Effector CD4-positive, alpha-beta T cell (primary cell): Measurements from ENCODE around the gene ZNF518B.

Experiments
- DNase-seq: peaks from one replicate; pipeline ENCODE4 v3.0.0-alpha.2; 2020
- total RNA-seq: gene quantifications from one replicate; lab custom pipeline; 2026; lab: John Stamatoyannopoulos, UW

The ZNF518B gene, protein sequence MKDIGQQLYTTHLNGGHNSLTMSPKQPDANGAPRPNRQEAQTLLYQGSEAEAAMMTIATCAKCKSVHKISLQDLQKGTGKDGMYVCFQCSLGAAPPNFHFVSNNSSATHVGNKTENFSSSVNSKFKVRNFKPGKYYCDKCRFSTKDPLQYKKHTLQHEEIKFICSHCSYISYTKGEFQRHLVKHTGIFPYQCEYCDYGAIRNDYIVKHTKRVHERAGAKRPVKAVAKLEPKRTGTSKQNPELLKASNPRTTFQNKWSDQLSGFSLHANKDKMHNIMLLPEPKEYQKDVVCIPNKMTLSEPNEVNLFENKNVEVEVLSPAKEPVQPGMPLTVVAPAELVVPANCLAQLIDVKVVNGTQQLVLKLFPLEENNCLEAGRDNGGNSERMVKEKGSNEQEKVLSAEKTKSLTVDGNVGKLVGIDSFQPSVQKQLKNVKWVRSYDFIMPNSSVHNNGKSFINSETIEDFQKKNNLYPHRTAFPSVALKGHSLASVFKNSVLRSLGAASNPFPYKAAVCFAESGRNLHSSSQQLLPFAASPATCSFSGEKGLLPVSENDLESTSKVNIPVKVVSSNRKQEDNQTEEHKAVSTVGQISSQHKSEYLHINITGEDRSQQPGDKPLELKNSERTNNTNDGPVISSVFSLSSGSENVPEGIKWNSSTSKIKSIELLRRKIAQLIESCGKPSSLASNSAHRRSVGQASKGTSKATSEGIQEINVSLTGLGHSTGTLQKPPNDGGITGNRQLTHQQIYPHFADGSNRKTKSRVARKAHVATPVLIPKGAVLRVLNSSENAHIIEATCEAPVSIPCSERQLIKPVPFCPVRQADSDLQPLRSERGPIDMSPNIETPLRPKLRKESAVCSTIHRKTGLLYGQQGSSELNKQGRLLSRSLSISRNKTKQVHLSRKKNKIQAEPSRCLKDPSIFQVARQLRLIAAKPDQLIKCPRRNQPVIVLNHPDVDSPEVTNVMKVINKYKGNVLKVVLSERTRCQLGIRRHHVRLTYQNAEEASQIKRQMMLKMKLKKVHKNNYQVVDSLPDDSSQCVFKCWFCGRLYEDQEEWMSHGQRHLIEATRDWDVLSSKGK
- 48.0 reads per million, percentile 67 among the genes with 10 or more reads in this experiment for total RNA-seq

DNA sequence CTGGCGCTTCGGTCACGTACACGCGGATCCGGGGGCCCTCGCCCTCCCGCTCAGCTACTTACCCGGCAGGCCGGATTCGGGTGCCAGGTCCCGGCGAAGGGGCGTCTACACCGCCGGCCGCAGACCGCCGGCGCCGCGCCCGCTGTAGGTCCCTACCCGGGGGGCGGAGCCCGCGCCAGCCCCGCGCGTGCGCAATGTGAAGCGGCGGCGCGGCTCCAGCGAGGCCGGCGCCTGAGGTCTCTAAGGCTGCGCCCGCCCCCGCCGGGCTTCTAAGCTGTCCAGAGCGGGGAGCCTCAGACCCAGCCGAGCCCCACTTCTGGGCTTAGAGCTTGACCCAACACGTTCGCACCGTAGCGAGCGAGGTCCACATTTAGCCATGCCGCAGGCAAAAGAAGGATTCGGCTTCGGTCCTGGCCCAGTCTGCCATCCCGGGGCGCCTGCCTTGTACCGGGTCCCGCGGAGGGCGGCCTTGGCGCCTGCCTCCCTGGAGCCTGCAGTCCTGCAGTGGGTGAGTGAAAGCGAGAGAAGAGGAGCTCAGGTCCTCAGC lies at the start of gene ZNF518B:
ZNF518B (minus strand) TSS at position 172 of the 547 bp plus-strand sequence. CDS start 11,098 bp downstream, outside the sequence.
- DNase-seq: peak; percentile 64

DNA sequence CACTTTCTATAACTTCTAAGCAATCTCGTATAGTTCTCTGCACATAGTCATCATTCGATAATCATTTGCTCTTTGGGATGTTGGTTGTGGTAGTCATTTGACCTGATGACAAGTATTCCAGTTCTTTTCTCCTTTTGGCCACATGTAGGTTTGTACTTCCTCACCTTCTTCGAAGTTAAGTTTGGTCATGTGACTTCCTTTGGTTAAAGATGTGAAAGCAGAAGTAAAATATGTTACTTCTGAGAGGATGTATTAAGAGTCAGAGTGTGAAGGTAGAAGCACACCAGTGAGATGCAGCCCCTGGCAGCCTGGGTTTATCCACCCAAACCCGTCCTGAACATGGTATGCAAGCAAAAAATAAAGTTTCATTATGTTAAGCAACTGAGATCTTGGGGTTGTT lies 48.9 kb upstream of the ZNF518B start:
- no peak for DNase-seq

DNA sequence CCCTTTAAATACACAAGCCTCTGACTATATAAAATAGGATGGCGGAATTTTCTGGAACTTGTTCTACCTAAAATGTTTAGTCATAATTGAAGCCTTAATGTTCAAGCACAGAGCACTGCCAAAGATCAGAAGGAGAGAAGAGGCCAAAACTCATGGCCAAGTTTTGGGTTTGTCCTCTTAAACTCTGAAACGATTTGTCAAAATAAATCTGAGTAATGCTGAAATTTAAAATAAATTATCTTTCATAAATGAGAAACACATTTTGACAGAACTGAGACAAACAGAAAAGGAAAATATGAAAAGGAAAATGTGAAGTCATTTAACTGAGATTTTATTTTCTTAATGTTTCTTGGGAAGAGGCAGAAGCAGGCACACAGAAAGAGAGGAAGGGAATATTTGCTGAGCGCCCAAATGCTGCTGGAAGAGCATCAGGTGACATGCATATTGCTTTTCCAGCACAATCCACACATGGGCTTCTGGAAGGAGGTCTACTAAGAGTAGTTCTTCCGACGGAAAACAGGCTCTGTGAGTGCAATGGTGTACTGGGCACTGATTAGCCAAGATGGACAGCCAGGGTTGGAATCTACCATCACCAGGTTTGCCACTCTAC lies 47.4 kb upstream of the ZNF518B start:
- DNase-seq: no peak

DNA sequence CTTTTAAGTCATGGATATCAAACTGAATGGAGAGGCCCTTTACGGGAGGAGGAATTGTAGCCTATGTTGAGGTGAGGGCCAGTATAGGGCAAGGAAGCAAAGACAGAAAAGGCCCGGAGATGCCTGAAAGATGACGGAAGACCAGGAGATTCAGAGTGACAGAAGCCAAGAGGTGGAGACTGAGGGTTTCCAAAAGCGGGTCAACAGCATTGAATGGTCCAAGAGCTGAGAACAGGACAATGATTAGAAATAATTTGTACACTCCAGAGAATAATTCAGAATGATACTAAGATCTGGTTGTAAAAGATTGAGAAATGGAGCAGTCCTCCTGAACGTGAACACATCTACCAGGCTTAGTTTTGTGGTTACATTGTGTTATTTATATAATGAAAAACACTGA lies 45.5 kb upstream of the ZNF518B start:
- DNase-seq: no peak

DNA sequence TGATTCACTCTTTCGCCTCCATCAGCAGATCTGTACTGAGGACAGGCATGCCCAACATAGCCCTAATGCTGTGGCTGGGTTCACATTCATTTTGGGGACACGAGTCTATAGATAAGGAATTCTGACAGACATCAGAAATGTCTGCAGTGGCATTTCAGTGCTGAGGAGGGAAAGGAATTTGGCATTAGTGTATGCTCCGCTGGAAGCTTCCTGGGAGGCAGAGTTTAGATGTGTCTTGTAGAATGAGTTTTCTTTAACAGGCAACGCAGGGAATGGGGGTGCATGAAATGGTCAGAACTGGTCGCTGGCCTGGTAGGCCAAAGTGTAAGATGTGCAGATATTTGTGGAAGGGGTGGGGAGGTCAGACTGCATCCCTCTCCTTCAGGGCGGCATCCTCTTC lies 43.5 kb upstream of the ZNF518B start:
- no peak for DNase-seq

DNA sequence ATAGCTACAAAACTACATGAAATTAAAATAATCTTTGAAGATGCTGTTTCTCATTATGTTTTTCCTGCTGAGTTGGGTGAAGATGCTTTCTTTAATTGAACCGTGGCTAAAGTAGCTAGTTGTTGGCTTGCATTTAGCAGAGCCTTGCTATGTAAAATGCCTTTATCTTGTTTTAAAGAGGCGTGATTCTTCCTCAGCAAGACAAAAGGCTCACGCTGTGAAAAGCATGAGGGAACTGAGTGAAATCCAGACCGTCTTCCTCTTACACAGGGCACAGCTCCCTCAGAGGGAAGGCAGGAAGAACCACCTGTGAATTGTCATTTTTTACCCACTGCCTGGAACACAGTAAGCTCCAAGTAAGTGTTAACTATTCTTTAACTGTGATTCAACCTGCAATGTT lies 39.0 kb upstream of the ZNF518B start:
- DNase-seq: no peak

DNA sequence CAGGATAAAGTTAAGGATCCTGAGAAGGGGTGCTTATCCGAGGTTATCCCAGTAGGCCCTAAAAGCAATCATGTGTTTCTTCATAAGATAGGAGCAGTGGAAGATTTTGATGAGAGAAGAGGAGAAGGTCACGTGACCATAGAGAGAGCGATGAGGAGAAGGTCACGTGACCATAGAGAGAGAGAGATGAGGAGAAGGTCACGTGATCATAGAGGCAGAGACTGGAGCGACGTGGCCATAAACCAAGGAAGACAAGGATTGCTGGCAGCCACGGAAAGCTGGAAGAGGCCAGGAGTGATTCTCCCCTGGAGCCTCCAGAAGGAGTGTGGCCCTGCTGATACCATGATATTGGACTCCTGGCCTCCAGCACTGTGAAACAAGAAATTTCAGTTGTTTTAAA lies 38.4 kb upstream of the ZNF518B start:
- DNase-seq: no peak

DNA sequence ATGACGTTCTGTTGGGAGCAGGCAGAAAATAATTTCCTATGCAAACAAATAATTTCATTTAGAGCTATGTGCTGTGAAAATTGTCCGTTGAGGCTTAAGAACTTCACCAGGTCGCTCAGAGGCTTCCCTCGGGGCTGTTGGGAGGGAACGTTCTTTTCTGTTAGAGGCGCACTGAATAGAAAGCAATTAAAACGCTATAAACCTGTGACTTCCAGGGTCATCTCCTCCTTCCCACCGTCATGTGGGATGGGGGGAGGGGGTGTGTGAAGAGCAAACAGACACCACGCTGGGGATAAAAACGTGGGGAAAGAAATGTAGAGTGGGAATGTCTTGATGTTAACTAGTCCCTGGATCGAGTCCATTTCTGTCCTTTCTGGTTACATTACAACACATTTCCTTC lies 35.2 kb upstream of the ZNF518B start:
- no peak for DNase-seq

DNA sequence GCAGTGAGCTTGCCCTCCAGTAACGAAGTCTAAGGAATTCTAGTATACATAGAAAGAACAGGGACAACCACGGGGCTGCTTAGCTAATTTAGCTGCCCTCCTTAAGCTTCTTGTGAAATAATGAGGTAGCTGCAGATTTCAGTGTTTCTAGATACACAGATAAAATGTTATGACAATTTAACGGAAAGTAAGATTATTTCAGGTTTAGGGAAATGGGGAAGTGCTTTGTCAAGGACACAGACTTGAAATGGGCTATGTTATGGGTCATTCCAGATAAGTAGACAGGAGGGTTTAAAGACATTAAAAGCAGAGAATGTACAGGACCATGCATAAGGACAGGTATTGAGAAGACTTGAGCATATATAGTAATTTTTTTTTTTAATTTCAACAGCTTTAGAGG lies 34.2 kb upstream of the ZNF518B start:
- no peak for DNase-seq

DNA sequence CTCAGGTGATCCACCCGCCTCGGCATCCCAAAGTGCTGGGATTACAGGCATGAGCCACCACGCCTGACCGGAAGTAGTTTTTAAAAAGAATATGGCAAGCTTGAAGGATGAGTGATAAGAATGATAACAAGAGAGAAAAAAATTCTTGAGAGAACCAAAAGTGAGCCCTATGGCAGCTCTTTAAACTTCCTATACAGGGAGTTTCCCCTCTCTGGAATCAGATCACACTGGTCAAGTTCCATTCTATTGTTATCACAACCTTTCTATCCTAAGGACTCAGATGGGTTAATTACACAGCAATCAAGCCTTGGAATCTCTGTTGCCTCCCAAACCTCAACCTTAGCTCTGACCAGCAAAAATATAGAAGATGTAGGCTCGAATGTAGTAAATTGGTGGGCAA lies 33.8 kb upstream of the ZNF518B start:
- DNase-seq: no peak

DNA sequence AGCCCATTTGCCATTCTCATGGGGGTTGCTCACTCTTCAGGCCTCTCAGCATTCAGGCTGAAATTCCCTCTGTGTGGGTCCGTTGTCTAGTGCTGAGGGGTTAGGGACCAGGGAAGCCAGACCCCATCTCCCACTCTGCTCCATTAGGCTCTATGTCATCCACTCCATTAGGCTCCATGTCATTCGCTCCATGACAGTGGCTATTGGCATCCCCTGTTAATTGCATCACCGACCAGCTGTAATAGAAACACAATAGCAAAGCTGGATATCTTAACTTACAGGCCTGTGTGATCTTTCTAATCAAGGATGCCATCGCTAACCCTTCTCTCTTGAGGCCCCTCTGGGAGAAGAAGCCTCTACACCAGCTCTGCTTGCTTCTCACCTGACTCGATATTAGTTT lies 25.7 kb upstream of the ZNF518B start:
- DNase-seq: no peak

DNA sequence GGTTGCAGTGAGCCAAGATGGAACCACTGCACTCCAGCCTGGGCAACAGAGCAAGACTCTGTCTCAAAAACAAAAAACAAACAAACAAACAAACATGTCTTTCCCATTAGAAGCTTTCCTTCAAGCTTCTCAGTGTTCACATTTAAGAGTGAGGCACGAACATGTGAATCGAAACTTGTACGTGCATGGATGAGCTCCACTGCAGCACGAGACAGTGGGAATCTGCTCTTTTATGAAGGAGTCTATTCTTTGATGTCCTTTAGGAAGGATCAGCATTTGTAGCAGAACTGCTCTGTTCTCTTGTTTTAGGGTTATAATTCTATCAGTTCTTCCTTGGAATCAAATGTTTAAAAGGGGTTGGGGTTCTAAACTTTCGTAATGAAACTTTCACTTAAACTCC lies 23.4 kb upstream of the ZNF518B start:
- DNase-seq: no peak

DNA sequence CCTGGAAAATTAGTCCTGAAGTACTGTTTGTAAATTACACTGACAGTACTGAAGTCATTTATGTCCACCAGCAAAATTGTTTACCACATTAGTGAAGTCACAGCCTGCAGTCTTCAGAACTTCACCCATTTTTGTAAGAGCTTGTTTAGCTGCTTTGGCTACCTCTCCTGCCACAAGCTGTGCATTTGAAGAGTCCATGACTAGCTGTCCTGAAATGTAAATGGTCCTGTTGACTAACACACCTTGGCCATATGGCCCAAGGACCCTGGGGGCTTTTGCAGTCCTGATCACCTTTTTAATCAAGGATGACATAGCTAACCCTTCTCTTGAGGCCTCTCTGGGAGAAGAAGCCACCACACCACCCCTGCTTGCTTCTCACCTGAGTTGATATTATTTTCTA lies 21.4 kb upstream of the ZNF518B start:
- no peak for DNase-seq

DNA sequence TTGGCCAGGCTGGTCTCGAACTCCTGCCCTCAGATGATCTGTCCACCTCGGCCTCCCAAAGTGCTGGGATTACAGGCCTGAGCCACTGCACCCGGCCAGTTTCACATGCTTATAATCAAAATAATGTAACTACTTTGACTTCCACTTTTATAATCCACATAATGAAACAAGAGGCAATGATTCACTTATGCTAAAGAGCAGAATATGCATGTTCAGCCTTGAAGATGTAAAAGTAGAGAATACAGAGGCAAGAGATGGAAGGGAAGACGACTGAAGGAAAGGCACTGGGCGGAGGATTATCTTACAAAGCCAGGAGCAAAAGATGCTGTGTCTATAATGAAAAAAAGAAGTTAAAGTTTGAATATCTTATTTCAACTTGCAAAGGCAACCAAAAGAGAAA lies 13.3 kb upstream of the ZNF518B start:
- no peak for DNase-seq

DNA sequence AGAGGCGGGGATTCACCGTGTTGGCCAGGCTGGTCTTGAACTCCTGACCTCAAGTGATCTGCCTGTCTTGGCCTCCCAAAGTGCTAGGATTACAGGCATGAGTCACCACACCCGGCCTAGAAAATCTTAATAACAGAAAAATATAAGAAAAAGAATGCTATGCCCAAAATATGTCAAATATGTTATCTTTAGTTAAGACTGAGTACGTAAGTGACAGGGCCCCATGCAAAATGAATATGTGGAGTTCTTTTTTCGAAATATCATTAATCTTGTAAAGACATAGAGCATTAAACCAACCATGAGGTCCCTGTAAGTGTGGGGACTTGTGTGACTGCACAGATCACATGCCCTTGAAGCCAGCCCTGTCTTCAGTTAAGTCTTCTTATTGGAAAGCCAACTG lies 8.9 kb upstream of the ZNF518B start:
- DNase-seq: no peak

DNA sequence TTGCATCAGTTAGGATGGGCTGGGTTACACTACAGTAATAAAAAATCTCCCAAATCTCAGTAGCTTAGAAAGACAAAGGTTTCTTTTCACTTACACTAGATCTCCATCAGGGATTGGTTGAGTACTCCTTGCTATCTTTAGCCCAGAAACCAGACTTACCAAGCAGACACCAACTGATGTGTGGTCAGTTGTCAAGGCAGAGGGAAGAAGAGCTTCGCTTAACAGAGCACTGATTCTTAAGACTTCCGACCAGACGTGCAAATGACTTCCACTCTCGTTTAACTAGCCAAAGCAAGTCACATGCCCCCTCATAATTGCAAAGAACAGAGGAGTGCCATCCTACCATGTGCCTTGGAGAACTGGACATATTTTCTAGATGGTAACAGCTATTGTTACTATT lies 5.7 kb upstream of the ZNF518B start:
- DNase-seq: no peak

DNA sequence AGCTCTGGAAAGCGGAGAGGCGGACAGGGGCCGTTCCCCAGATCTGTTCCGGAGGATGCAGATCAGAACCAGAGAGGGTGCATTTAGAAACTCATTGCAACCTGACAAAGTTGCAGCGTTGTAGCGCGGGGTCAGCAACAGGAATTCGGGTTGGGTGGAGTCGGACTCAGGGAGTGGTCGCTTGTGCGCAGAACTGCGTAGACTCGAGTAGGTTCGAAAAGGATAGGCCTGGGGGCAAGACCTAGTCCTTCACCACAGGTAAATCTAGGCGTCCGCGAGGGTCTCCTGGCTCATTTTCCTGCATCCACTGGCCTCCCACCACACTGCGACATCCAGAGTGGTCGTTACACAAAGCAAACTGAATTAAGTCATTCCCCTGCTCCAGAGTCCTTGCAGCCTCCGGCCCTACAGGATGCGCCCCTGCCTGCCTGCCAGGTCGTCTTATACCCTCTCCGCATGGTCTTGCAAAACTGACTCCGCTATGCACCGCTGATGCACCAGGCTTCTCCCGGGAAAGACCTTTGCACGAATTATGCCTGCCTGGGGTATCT lies 4.7 kb upstream of the ZNF518B start:
- DNase-seq: no peak

DNA sequence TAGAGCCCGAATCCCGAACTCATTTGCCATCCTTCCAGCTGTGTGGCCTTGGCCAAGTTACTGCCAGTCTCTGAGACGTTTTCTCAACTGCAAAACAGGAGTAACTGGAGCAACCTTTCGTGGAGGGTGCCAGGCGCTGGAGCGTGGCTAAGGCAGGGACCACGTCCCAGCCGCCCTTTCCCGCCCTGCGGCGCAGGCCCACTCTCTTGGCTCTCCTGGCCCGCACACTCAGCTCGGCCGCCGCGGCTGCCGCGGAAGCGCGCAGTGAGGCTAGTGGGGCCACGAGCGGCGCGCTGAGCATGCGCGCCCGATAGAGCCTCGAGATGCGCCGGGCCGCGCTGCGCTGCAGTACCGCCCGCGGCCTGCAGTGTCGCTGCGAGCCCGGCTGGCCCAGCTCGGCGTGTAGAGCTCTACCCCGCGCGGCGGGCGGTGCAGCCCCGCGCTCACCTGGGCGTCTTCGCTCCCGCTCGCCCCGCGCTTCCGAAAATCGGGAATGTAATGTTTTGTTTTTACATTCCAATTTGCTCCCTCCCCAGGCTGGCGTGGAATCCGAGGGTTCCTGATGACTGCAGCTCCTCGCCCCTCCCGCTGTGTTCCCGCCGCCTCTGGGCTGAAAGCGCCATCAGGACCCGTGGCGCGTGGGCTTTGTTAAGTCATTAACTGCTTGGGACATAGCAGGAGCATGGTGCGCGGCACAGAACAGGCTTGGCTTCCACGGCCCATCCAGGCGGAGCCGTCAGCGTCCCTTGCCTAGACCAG lies 4.0 kb upstream of the ZNF518B start:
- peak; percentile 49 for DNase-seq

DNA sequence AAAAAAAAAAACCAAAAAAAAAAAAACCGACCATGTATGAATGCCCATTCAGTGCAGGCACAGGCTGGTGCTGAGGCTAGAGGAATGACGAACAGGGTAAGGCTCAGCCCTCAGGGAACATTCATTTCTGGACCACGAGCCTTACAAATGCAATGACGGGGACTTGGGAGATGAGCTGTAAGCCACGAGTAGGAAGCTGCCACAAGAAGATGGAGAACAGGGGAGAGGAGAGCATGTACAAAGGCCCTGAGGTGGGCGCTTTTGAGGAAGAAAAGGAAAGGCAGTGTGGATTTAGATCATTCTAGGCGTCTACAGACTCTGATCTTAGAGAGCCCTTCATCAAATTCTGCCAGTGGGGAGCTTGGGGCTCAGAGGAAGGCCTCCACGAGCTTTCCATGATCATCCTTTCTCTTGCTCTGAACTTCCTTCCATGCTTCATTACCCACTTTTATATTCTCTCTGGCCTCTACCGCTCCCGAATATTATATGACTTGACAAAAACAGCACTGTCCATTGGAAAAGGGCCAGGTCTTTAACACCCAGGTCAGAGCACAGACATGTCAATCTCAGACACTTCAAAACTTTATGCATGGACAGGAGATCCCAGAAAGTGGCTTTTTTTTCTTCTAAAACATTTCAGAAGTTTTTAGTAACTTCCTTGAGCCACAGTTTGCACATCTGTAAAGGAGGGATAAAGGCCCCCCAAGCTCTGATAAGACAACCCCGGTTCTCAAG lies 3.3 kb upstream of the ZNF518B start:
- no peak for DNase-seq

DNA sequence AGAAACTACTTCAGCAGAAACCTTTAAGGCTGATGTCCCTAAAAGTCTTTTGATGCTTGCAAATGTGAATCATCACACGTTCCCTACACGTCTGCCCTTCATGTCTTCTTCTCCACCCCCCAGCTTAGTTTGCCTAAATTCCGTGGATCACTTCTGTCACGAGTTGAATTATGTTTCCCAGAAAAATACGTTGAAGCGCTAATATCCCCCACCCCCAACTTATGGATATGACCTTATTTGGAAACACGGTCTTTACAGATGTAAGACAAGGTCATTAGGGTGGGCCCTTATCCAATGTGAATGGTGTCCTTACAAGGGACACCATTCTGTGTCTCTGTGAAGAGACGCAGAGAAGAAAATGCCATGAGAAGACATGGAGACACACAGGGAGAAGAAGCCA lies 2.1 kb upstream of the ZNF518B start:
- no peak for DNase-seq

DNA sequence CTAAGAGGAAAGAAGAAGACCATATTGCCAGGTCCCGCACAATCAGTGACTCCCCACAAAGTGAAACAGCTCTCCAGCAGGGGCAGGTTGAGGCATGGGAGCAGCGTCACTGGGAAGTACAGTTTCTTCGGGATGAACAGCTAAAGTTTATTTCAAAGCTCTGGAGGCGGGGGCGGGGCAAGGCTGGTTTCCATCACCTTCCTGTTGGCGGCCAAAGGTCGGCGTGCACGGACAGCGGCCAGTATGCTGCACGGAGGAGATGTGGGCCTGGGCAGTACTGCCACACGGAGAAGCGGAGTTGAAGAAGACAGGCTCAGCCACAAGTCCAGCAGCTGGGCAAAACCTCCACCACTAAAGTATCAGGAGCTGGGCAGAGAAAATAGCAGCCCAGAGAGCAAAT lies 951 bp upstream of the ZNF518B start:
- DNase-seq: no peak
